GM19467 (cell line): ENCODE data around the gene PCBP3.

Experiments used
- ATAC-seq: cut with Tn5 transposase; IDR thresholded peaks from one replicate; pipeline ENCODE4 v1.9.1; 2021; ENCODE audit warnings: mild to moderate bottlenecking, moderate library complexity; ENCODE audit not compliant: unreplicated experiment

PCBP3 gene

DNA sequence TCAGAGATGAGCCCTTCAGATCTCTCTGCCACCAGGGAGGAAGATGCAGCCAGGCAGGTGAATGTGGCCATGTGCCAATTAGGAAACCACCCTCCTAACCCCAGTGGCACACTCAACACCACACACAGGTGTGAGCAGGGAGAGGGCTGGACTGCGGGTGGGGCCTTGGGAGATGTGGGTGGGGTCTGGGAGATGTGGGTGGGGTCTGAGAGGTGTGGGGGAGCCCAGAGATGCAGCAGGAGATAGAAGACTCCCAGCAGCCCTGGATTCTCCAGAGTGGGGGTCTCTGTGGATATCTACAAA is 294.9 kb downstream of the PCBP3 start:
- no peak for ATAC-seq

DNA sequence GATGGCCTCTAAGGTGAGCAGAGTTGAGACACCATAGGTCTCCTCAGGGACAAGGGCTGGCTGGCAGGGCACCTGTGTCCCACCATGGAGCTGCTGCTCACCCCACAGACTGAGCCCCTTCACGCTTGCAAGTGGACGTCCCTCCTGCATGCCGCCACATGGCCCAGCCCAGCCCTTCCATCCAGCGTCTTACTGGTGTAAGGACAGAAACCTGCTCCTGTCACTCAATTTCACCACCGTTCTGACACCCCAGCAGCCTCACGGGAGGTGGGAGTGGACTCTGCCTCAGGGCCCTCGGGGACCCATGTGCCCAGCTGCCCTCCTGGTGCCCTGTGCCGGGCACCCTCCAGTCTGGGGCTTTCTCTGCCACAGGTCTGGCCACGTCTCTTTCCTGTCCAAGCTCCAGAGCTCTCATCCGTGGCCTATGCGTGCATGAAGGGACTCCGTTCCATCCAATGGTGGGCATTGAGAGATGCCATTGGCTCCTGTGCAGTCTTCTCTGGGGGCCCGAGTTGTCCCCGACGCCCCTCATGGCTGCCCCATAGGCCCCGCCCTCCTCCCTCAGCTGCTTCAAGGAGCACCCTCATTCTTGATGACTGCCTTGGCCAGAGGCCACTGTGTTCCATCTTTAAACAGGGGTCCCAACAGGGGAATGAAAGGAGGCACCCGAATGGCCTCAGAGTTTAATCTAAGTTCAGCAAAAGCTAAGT is 295.4 kb downstream of the PCBP3 start:
- ATAC-seq = no peak

- ATAC-seq = no peak
Measured at GRCh38 chr21:45939521-45940045, 296.1 kb downstream of the PCBP3 start.

DNA sequence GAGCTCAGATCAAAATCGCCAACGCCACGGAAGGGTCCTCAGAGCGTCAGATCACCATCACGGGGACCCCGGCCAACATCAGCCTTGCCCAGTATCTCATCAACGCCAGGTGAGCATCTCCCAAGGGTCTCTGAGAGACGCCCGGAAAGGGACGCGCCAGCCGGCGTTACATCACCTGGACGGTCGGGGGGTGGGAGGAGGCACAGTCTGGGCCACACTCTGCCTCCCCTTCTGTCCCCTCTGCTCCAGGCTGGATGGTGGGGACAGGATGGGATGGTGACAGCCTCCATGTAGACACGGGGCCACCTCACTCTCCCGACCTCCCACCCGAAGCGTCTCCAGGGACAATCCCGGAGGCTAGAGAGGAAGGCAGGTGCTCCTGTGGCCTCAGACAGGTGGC is 296.6 kb downstream of the PCBP3 start:
- ATAC-seq = no peak

- no peak for ATAC-seq
Measured at GRCh38 chr21:45940621-45941337, 297.3 kb downstream of the PCBP3 start.

GRCh38 chr21:45941338-45941710 is 297.8 kb downstream of the PCBP3 start:
- no peak for ATAC-seq

DNA sequence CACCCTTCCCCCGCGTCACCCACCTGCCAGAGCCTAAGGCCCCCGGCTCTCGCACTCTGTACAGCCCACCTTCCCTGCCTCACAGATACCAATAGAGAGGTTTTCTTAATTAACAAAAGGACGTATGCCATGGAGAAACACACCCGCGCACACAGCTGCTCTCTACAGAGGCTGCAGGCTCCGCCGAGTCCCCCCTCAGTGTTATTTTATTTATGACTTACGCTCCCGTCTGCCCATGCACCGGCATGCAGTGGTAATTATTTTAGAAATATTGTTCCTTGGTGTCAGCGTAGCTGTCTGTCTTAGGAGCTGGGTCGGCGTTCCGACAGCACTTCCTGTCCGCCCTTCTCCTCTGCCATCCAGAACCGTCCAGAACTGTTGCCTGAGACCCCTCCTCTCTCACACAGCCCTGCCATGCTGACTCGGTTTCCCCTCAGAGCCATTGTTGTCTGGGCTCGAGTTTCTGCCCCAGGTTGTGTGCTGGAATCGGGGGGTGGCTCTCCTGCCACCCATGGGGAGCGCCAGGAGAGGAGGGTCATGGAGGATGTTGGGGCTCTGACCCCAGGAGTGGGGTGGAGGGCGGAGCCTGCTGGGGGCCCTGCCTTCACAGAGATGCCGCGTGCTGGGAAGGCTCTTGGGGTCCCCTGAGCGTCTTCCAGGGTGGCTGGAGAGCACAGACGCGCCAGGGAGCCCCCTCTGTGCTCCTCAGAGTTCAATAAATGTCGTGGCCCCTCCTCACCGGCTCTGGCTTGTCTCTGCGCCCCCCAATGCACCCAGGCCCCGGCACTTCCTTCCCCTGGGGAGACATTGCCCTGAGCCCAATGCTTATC is 298.4 kb downstream of the PCBP3 start:
- ATAC-seq = no peak

DNA sequence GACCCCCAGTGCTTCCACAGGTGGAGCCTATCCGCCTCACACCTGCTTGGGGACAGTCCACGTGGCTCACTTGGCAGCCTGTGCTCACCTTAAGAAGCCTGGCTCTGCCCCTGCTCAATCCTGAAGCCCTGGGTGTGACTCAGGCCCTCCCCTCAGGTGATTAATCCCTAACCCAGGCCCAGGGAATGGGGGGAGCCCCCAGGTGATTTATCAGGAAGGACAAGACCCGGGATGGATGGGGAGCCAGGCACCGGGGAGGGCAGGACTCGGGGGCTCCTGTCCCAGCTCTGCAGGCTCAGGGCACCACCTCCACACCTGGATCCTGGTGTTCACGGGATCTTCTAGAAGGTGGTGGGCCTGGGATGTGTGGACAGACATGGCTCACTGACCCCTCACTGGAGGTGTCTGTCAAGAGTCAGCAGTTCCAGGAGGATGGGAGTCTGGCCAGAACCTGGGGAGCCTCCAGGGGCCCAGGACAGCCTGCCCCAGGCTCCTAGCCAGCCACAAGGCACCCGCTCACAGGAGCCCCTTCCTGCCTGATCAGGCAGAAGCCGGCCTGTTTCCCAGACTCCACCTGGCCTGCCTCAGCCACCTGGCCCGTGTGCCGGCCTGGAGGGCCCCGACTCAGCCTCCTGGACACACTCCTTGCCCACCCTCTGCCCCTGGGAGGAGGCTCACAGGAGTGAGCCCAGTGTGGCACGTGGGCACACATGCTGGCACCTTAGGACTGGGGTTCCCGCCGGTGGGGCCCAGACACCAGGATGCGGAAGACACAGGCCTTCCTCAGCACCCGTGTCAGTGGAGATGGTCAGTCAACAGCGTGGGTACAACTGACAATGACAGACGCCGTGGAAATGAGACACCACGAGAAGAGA is 299.5 kb downstream of the PCBP3 start:
- no peak for ATAC-seq

DNA sequence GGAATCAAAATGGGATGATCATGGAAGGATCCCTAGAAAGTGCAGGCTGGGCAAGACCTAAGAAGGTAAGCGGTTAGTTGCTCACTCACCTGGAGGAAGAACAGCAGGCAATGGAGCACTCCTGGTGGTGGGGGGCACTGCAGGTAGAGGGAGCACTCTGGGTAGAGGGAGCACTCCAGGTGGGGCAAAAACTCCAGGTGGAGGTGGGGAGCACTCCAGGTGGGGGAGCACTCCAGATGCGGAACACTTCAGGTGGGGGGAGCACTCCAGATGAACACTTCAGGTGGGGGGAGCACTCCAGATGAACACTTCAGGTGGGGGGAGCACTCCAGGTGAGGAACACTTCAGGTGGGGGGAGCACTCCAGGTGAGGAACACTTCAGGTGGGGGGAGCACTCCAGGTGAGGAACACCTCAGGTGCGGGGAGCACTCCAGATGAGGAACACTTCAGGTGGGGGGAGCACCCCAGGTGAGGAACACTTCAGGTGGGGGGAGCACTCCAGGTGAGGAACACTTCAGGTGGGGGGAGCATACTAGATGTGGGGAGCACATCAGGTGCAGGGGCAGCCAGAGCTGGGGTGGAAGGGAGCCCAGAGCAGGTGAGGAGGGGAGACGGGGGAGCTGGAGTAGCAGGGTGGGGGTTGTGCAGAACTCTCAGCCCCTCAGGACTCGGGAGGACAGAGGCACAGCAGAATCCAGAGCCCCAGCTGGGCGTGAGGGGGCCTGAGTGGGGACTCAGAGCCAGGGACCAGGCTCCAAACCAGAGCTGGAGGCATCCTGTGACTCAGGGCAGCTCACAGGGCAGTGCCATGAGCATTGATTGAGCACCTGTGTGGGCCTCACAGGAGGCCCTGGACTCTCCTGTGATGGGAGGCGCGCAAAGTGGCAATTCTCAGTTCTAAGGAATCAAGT is 300.4 kb downstream of the PCBP3 start:
- no peak for ATAC-seq

DNA sequence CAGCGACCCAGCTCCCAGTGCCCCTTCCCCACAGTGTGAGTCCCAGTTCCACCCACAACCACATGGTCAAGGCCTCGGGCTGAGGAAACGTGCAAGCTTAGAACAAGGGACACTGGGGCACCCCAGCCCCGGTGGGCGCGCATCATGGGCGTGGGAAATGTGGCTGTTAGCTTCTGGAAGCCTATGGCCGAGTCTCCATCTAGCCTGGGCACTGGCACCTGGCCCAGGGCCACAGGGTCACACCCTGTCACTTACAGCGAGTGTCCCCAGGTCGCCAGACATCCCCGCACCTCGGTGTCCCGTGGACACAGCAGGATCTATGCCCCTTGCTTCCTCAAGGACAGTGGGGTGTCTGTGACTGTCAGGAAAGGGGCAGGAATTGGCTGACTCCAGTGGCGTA is 301.1 kb downstream of the PCBP3 start:
- ATAC-seq = no peak

GRCh38 chr21:45945066-45945867 is 301.7 kb downstream of the PCBP3 start:
- ATAC-seq = no peak

GRCh38 chr21:45945868-45946210 is 302.3 kb downstream of the PCBP3 start:
- no peak for ATAC-seq

- no peak for ATAC-seq
Measured at GRCh38 chr21:45947296-45947695, 303.8 kb downstream of the PCBP3 start.

GRCh38 chr21:45947716-45948255 is 304.3 kb downstream of the PCBP3 start:
- ATAC-seq = no peak

DNA sequence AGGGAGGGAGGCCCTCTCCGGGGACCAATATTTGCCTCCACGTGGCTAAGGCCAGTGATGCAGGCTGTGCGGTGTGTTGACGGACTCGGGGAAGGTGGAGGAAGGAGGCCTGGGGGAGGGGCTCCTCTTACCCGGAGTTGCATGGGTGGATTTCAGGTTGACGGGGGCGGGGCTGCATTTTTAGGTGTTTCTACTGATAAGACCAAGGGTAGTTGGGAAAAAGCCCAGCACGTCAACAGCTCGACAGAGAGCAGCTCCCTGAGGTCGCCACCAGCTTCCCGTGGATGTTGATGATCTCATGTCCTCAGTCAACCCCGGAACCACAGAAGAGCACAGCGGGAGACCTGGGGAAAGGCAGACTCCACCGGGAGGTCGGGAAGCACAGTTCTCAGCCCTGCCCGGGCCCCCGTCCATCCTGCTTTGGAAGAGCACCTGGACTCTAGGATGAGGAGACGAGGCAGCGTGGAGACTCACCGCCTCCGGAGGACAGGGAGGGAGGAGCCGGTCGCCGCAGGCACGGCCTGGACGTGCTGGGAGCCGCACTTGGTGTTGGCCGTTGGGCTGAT is 305.1 kb downstream of the PCBP3 start:
- ATAC-seq = no peak

DNA sequence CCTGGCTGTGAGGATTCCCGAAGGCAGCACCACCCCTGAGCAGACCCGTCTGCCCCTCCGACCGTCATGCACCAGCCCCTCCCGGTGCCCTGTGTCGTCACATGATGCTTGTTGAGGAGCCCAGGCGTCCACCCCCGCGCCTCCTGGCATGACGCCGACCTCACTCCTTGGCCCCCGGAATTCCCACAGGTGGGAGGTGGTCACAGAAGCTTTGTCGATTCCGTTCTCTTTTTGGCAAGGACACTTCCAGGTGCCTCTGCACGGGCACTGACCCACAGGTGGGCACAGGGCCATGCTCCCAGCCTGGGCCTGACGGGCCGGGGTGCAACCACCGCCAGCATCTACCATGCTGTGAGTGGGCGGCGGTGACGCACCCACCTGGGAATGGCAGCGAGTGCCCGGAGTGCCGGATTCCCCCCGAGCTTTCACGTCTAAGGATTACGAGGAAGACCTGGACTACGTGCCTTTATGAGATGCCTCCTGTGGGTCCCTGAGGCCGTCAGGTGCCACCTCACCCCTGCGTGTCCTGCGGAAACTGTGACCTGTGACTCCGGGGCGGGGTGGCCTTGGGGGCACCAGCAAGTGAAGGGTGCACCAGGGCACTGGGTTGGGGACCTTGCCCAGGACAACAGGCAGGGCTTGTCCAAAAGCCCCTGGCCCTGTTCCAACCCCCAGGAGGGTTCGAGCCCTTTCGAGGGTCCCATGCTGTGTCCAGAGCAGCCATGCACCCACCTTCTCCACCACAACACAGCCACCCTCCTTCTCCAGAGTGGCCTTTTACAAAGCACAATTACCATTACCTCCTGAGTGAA is 306.6 kb downstream of the PCBP3 start:
- no peak for ATAC-seq

- no peak for ATAC-seq
Measured at GRCh38 chr21:45950740-45951515, 307.4 kb downstream of the PCBP3 start.
